ENCODE results near the gene ZBBX. TPM values are rescaled to one million over a fixed set of nuclear protein-coding genes. Genes with fewer than 3 reads are reported as not detected.

The ZBBX gene
- total and polyA plus RNA-seq, 2 experiments from 2014 or later = not detected

- Histone ChIP-seq H3K9me3 (ENCODE audit: low read depth) (no peaks in the 10 kb centered on the region), H3K27me3 (replicated peaks; ENCODE audit: insufficient read depth) (no peaks in the 10 kb centered on the region), H3K36me3 (ENCODE audit: low read depth) (no peaks in the 10 kb centered on the region), H3K27ac (no peak overlapping the region), H3K9ac (no peak overlapping the region), H3F3A (ENCODE audit: insufficient read depth) (no peaks in the 10 kb centered on the region), H3K4me1 (ENCODE audit: insufficient read depth) (no peaks in the 10 kb centered on the region), H3K4me2 (ENCODE audit: unreplicated experiment) (no peak overlapping the region), H2AFZ (no peak overlapping the region), H3K79me2 (ENCODE audit: insufficient read depth) (no peaks in the 10 kb centered on the region), H3K4me3 (no peak overlapping the region), H3K9me2 (ENCODE audit: insufficient read depth) (no peaks in the 10 kb centered on the region), H4K20me1 (ENCODE audit: insufficient read depth) (no peaks in the 10 kb centered on the region)
- WGBS, 2 experiments (ENCODE audit: low coverage in 1 of 2, low lambda C conversion rate in 2 of 2, missing lambda C conversion rate in 2 of 2) = 48 to 71% methylated on average over 3 of the region's 3 CpGs
- no peak for TF ChIP-seq EZH2 (IDR thresholded peaks at IDR 0.05; ENCODE audit: insufficient read depth, poor library complexity, severe bottlenecking)
- no peak for TF ChIP-seq EZH2phosphoT487 (IDR thresholded peaks at IDR 0.05; ENCODE audit: insufficient read depth, low read depth)
- in situ Hi-C loops (cut with MboI) = no loop called here
- no peak for DNase-seq
These were observed 128.4 kb downstream of the ZBBX start for GRCh38 chr3:167251678-167252077.

- Histone ChIP-seq H3K4me3 (no peak overlapping the region), H3K36me3 (ENCODE audit: low read depth) (no peaks in the 10 kb centered on the region), H3K4me1 (ENCODE audit: insufficient read depth) (no peaks in the 10 kb centered on the region), H3K9me3 (ENCODE audit: low read depth) (no peaks in the 10 kb centered on the region), H2AFZ (no peak overlapping the region), H4K20me1 (ENCODE audit: insufficient read depth) (no peaks in the 10 kb centered on the region), H3F3A (ENCODE audit: insufficient read depth) (no peaks in the 10 kb centered on the region), H3K27ac (no peak overlapping the region), H3K27me3 (replicated peaks; ENCODE audit: insufficient read depth) (no peaks in the 10 kb centered on the region), H3K4me2 (ENCODE audit: unreplicated experiment) (no peak overlapping the region), H3K9me2 (ENCODE audit: insufficient read depth) (no peaks in the 10 kb centered on the region), H3K79me2 (ENCODE audit: insufficient read depth) (no peaks in the 10 kb centered on the region), H3K9ac (no peak overlapping the region)
- in situ Hi-C loops (cut with MboI) = no loop called here
- DNase-seq = no peak
- TF ChIP-seq EZH2phosphoT487 (IDR thresholded peaks at IDR 0.05; ENCODE audit: insufficient read depth, low read depth) (no peak), EZH2 (IDR thresholded peaks at IDR 0.05; ENCODE audit: insufficient read depth, poor library complexity, severe bottlenecking) (no peak)
These were observed 133.8 kb downstream of the ZBBX start for GRCh38 chr3:167246252-167246651.

DNA sequence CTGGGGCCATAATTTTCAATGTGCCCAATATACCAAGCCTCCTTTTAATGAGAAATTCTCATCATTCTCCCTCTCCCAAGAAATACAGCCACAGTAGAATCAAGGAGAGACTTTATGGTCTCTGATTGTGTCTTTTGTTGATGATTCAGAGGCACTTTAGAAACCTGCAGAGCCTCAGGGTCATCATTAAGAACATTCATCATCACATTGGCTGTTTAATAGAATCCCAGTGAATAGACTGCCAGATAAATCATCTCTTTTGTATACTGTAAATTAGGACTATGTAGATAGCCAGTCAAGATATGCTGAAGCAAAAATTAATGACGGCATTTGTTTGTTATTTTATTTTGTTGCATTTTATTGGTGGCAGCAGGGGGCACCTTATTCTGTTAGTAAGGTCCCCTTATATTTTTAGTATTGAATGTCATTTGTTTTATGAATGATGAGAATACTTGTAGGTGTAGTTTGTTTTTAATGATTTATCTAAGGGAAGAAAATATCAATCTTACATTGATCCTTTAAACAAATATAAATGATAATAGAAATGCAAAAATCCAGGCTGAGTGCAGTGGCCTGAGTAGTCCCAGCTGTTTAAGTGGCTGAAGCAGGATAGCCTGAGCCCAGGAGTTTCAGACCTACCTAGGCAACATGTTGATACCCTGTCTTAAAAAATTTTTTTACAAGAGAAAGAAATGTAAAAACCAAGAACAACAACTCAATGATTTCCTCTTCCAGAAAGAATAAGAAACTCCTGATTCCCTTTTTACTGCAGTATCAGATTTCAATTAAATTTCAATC, 138.8 kb downstream of the ZBBX start:
- no peak overlapping the region for H2AFZ ChIP-seq
- TF ChIP-seq EZH2phosphoT487 (IDR thresholded peaks at IDR 0.05; ENCODE audit: insufficient read depth, low read depth) (no peak), EZH2 (IDR thresholded peaks at IDR 0.05; ENCODE audit: insufficient read depth, poor library complexity, severe bottlenecking) (no peak)
- H4K20me1 ChIP-seq (ENCODE audit: insufficient read depth) = no peaks in the 10 kb centered on the region
- in situ Hi-C loops (cut with MboI) = no loop called here
- H3K9me2 ChIP-seq (ENCODE audit: insufficient read depth) = no peaks in the 10 kb centered on the region
- H3K79me2 ChIP-seq (ENCODE audit: insufficient read depth) = no peaks in the 10 kb centered on the region
- no peaks in the 10 kb centered on the region for H3K27me3 ChIP-seq (replicated peaks; ENCODE audit: insufficient read depth)
- no peak overlapping the region for H3K27ac ChIP-seq
- no peaks in the 10 kb centered on the region for H3K9me3 ChIP-seq (ENCODE audit: low read depth)
- no peaks in the 10 kb centered on the region for H3K36me3 ChIP-seq (ENCODE audit: low read depth)
- no peaks in the 10 kb centered on the region for H3F3A ChIP-seq (ENCODE audit: insufficient read depth)
- 77 to 95% methylated on average over 1 of the region's 1 CpG for WGBS, 2 experiments (ENCODE audit: low coverage in 1 of 2, low lambda C conversion rate in 2 of 2, missing lambda C conversion rate in 2 of 2)
- no peak overlapping the region for H3K4me2 ChIP-seq (ENCODE audit: unreplicated experiment)
- no peak overlapping the region for H3K9ac ChIP-seq
- DNase-seq = no peak
- H3K4me1 ChIP-seq (ENCODE audit: insufficient read depth) = no peaks in the 10 kb centered on the region
- H3K4me3 ChIP-seq = no peak overlapping the region

GRCh38 chr3:167228135-167228534, 152.0 kb downstream of the ZBBX start:
- Histone ChIP-seq H3K9me2 (ENCODE audit: insufficient read depth) (no peaks in the 10 kb centered on the region), H3K9me3 (ENCODE audit: low read depth) (no peaks in the 10 kb centered on the region), H3K27me3 (replicated peaks; ENCODE audit: insufficient read depth) (no peaks in the 10 kb centered on the region), H3K36me3 (ENCODE audit: low read depth) (no peaks in the 10 kb centered on the region), H2AFZ (peak overlapping the region; percentile 32; the same call in 1 of the 2 replicates), H3K79me2 (ENCODE audit: insufficient read depth) (no peaks in the 10 kb centered on the region), H3F3A (ENCODE audit: insufficient read depth) (0 out of 2 replicates have a peak, but pooled peaks cover 8% of the 10 kb centered on the region), H3K9ac (no peak overlapping the region), H3K4me1 (ENCODE audit: insufficient read depth) (peaks cover 13% of the 10 kb centered on the region), H4K20me1 (ENCODE audit: insufficient read depth) (no peaks in the 10 kb centered on the region), H3K4me3 (no peak overlapping the region), H3K4me2 (ENCODE audit: unreplicated experiment) (peak overlapping the region; percentile 23), H3K27ac (no peak overlapping the region)
- peak; percentile 73 for DNase-seq
- TF ChIP-seq EZH2 (IDR thresholded peaks at IDR 0.05; ENCODE audit: insufficient read depth, poor library complexity, severe bottlenecking) (no peak), EZH2phosphoT487 (IDR thresholded peaks at IDR 0.05; ENCODE audit: insufficient read depth, low read depth) (no peak)
- 1 to 4% methylated on average over 3 of the region's 3 CpGs for WGBS, 2 experiments (ENCODE audit: low coverage in 1 of 2, low lambda C conversion rate in 2 of 2, missing lambda C conversion rate in 2 of 2)
- in situ Hi-C loops (cut with MboI) = no loop called here

Measured in GM23248 (cell line).